ENCODE results near the gene ABHD8. TPM values are rescaled to one million over a fixed set of nuclear protein-coding genes. Genes with fewer than 3 reads are reported as not detected.

The ABHD8 gene
- total and polyA plus RNA-seq, 2 of the 13 experiments (the other 11 are each of a cell fraction or from before 2014, with no cell fraction given): 6.3 to 7.2 TPM

- no peak for TF ChIP-seq HNRNPK (IDR thresholded peaks at IDR 0.05; ENCODE audit: low read depth, low read length, poor library complexity, severe bottlenecking)
- TF ChIP-seq, protein P1, sequence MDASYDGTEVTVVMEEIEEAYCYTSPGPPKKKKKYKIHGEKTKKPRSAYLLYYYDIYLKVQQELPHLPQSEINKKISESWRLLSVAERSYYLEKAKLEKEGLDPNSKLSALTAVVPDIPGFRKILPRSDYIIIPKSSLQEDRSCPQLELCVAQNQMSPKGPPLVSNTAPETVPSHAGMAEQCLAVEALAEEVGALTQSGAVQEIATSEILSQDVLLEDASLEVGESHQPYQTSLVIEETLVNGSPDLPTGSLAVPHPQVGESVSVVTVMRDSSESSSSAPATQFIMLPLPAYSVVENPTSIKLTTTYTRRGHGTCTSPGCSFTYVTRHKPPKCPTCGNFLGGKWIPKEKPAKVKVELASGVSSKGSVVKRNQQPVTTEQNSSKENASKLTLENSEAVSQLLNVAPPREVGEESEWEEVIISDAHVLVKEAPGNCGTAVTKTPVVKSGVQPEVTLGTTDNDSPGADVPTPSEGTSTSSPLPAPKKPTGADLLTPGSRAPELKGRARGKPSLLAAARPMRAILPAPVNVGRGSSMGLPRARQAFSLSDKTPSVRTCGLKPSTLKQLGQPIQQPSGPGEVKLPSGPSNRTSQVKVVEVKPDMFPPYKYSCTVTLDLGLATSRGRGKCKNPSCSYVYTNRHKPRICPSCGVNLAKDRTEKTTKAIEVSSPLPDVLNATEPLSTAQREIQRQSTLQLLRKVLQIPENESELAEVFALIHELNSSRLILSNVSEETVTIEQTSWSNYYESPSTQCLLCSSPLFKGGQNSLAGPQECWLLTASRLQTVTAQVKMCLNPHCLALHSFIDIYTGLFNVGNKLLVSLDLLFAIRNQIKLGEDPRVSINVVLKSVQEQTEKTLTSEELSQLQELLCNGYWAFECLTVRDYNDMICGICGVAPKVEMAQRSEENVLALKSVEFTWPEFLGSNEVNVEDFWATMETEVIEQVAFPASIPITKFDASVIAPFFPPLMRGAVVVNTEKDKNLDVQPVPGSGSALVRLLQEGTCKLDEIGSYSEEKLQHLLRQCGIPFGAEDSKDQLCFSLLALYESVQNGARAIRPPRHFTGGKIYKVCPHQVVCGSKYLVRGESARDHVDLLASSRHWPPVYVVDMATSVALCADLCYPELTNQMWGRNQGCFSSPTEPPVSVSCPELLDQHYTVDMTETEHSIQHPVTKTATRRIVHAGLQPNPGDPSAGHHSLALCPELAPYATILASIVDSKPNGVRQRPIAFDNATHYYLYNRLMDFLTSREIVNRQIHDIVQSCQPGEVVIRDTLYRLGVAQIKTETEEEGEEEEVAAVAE (CRISPR knock-in tag; IDR thresholded peaks at IDR 0.05; ENCODE audit: borderline replicate concordance): peak; percentile 21; the same call in 1 of the 2 replicates
- no peak; the same call in 1 of the 2 replicates for TF ChIP-seq NR2F2 (IDR thresholded peaks at IDR 0.05; ENCODE audit: borderline replicate concordance, low read depth)
- TF ChIP-seq ZNF331 (CRISPR knock-in tag; IDR thresholded peaks at IDR 0.05): peak; percentile 18; the same call in 1 of the 2 replicates
- no peak for TF ChIP-seq JARID2 (CRISPR knock-in tag; IDR thresholded peaks at IDR 0.05; ENCODE audit: insufficient replicate concordance)
- no peak for TF ChIP-seq WIZ (CRISPR knock-in tag; IDR thresholded peaks at IDR 0.05)
- no peak for TF ChIP-seq ARNT (IDR thresholded peaks at IDR 0.05)
- no peak for TF ChIP-seq ZFP36 (IDR thresholded peaks at IDR 0.05; ENCODE audit: borderline replicate concordance, low read depth, low read length, partially characterized antibody)
- TF ChIP-seq NAIF1 (CRISPR knock-in tag; IDR thresholded peaks at IDR 0.05; ENCODE audit: borderline replicate concordance): no peak
- TF ChIP-seq, protein P2, sequence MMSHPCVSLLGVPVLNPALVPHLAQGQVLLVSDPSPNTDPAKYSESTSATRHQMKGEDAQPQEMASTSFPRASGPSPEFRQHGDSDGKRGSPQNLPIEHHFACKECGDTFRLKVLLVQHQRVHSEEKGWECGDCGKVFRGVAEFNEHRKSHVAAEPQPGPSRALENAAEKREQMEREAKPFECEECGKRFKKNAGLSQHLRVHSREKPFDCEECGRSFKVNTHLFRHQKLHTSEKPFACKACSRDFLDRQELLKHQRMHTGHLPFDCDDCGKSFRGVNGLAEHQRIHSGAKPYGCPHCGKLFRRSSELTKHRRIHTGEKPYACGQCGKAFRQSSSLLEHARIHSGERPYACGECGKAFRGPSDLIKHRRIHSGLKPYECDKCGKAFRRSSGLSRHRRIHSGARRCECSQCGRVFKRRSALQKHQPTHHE (CRISPR knock-in tag; IDR thresholded peaks at IDR 0.05; ENCODE audit: borderline replicate concordance): 0 out of 2 replicates have a peak, but pooled peaks have one; percentile 21
- no peak for TF ChIP-seq SMAD9 (CRISPR knock-in tag; IDR thresholded peaks at IDR 0.05)
- peak; percentile 20; the same call in 1 of the 2 replicates for TF ChIP-seq POGZ (CRISPR knock-in tag; IDR thresholded peaks at IDR 0.05)
- TF ChIP-seq, protein P3, sequence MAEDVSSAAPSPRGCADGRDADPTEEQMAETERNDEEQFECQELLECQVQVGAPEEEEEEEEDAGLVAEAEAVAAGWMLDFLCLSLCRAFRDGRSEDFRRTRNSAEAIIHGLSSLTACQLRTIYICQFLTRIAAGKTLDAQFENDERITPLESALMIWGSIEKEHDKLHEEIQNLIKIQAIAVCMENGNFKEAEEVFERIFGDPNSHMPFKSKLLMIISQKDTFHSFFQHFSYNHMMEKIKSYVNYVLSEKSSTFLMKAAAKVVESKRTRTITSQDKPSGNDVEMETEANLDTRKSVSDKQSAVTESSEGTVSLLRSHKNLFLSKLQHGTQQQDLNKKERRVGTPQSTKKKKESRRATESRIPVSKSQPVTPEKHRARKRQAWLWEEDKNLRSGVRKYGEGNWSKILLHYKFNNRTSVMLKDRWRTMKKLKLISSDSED (CRISPR knock-in tag; IDR thresholded peaks at IDR 0.05): no peak
- TF ChIP-seq ZNF557 (CRISPR knock-in tag; IDR thresholded peaks at IDR 0.05): no peak
- TF ChIP-seq SPEN (CRISPR knock-in tag; IDR thresholded peaks at IDR 0.05; ENCODE audit: low read depth): 0 out of 2 replicates have a peak, but pooled peaks have one; percentile 68
- peak; percentile 50; the same call in 1 of the 2 replicates for TF ChIP-seq JUN (CRISPR knock-in tag; IDR thresholded peaks at IDR 0.05)
- TF ChIP-seq, protein P4, sequence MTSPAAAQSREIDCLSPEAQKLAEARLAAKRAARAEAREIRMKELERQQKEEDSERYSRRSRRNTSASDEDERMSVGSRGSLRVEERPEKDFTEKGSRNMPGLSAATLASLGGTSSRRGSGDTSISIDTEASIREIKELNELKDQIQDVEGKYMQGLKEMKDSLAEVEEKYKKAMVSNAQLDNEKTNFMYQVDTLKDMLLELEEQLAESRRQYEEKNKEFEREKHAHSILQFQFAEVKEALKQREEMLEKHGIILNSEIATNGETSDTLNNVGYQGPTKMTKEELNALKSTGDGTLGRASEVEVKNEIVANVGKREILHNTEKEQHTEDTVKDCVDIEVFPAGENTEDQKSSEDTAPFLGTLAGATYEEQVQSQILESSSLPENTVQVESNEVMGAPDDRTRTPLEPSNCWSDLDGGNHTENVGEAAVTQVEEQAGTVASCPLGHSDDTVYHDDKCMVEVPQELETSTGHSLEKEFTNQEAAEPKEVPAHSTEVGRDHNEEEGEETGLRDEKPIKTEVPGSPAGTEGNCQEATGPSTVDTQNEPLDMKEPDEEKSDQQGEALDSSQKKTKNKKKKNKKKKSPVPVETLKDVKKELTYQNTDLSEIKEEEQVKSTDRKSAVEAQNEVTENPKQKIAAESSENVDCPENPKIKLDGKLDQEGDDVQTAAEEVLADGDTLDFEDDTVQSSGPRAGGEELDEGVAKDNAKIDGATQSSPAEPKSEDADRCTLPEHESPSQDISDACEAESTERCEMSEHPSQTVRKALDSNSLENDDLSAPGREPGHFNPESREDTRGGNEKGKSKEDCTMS (CRISPR knock-in tag; conservative IDR thresholded peaks at IDR 0.05): no peak
- TF ChIP-seq GPN1 (CRISPR knock-in tag; IDR thresholded peaks at IDR 0.05; ENCODE audit: borderline replicate concordance): no peak
- no peak for TF ChIP-seq ZNF660 (CRISPR knock-in tag; IDR thresholded peaks at IDR 0.05; ENCODE audit: borderline replicate concordance, low read depth)
- no peak for TF ChIP-seq ZNF30 (CRISPR knock-in tag; IDR thresholded peaks at IDR 0.05)
These were observed 37.7 kb upstream of the ABHD8 start (continued) for GRCh38 chr19:17340871-17341357.
